ENCODE data around the gene ASB10. TPM values are rescaled to one million over a fixed set of nuclear protein-coding genes. Genes with fewer than 3 reads are reported as not detected.
A peak's percentile ranks its signal among the peaks of the same experiment; 100 is the strongest.

The ASB10 gene
- total and polyA plus RNA-seq, 4 donors, result 0.12 TPM; not detected in 3

DNA sequence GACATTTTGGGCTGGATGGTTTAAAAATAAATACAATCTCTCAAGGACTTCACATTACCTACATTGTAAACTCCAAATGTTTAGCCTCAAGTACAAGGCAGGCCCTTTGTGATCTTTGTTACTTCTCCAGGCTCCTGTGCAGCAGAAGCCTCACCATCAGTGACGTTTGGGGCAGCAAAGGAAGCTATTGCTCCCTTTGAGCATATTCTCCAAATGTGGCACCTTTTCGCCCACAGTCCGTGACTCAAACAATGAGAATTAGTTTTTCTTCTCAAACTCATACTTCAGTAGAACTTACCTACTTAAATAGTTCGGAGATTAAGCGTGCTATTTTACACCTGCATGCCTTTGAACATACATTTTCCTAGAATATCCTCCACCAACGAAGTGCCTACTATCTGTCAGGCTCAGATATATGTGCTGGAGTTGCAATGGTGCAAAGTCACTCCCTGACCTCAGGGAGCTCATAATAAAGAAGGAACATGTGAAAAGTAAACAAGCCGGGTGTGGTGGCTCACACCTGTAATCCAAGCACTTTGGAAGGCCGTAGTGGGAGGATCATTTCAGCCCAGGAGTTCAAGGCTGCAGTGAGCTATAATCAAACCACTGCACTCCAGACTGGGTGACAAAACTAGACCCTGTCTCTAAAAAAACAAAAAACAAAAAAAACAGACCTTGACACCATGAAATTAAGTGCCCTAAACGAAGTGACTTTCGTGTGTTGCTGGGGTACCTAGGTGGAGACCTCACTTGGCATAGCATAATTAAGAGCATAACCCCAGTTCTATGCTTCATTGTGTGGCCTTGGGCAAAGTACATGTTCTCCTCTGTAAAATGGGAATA is 41.2 kb upstream of the ASB10 start:
- Histone ChIP-seq H3K4me3 (ENCODE audit: low read depth, low read length) (peak overlapping the region; percentile 76), H3K36me3 (ENCODE audit: control insufficient read depth, insufficient read depth, low read length) (peaks cover 18% of the 10 kb centered on the region), H3K9me3 (ENCODE audit: control insufficient read depth, insufficient read depth, low read length) (no peaks in the 10 kb centered on the region), H3K27ac (ENCODE audit: low read depth, low read length) (peak overlapping the region; percentile 88), H3K4me1 (ENCODE audit: control insufficient read depth, insufficient read depth, low read length) (peaks cover 27% of the 10 kb centered on the region), H3K27me3 (ENCODE audit: control insufficient read depth, insufficient read depth, low read length) (no peaks in the 10 kb centered on the region)
- 64% methylated on average over 5 of the region's 10 CpGs for WGBS (ENCODE audit: insufficient coverage)
- no peak for DNase-seq (ENCODE audit: low read depth in 4 of 6, low spot score in 6 of 6)

- WGBS (ENCODE audit: insufficient coverage), result under 1% methylated on average over 68 of the region's 68 CpGs
- peaks cover 28% of the 10 kb centered on the region for H3K36me3 ChIP-seq (ENCODE audit: control insufficient read depth, insufficient read depth, low read length)
- peak within 1 kb of the TSS; percentile 76 for H3K4me3 ChIP-seq (ENCODE audit: low read depth, low read length)
- peaks cover 21% of the 10 kb centered on the region for H3K4me1 ChIP-seq (ENCODE audit: control insufficient read depth, insufficient read depth, low read length)
- peak; percentile 97 to 100 (median 99) for DNase-seq (ENCODE audit: low read depth in 4 of 6, low spot score in 6 of 6)
- no peaks in the 10 kb centered on the region for H3K9me3 ChIP-seq (ENCODE audit: control insufficient read depth, insufficient read depth, low read length)
- H3K27ac ChIP-seq (ENCODE audit: low read depth, low read length), result peak within 1 kb of the TSS; percentile 88
- H3K27me3 ChIP-seq (ENCODE audit: control insufficient read depth, insufficient read depth, low read length), result no peaks in the 10 kb centered on the region
Observed at GRCh38 chr7:151226875-151227782, 40.1 kb upstream of the ASB10 start, which contains the start of gene ABCF2. ABCF2 (minus strand) TSS chr7:151227205; CDS start chr7:151226458, 747 bp downstream.

DNA sequence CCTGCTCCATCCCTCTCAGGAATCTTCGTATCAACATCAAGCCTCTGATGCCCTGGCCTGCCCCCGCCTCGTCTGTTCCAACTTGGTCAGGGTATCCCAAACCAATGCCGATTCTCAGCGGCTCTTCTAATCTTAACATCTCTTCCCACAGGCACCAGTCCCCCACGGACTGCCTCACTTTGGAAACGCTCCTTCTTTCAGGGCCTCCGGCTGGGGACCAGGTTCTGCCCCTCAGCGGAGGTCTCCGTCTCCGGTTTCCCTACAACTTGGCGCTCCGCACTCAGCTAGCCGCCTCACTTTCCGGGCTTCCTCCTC is 39.5 kb upstream of the ASB10 start:
- WGBS (ENCODE audit: insufficient coverage), result 2% methylated on average over 15 of the region's 15 CpGs
- Histone ChIP-seq H3K4me1 (ENCODE audit: control insufficient read depth, insufficient read depth, low read length) (peaks cover 17% of the 10 kb centered on the region), H3K36me3 (ENCODE audit: control insufficient read depth, insufficient read depth, low read length) (peaks cover 31% of the 10 kb centered on the region), H3K27me3 (ENCODE audit: control insufficient read depth, insufficient read depth, low read length) (no peaks in the 10 kb centered on the region), H3K4me3 (ENCODE audit: low read depth, low read length) (peak overlapping the region; percentile 76), H3K9me3 (ENCODE audit: control insufficient read depth, insufficient read depth, low read length) (no peaks in the 10 kb centered on the region), H3K27ac (ENCODE audit: low read depth, low read length) (no peak overlapping the region)
- DNase-seq (ENCODE audit: low read depth in 4 of 6, low spot score in 6 of 6), result no peak

GRCh38 chr7:151225948-151226510 is 39.0 kb upstream of the ASB10 start:
- peaks cover 16% of the 10 kb centered on the region for H3K4me1 ChIP-seq (ENCODE audit: control insufficient read depth, insufficient read depth, low read length)
- 81% methylated on average over 6 of the region's 8 CpGs for WGBS (ENCODE audit: insufficient coverage)
- H3K36me3 ChIP-seq (ENCODE audit: control insufficient read depth, insufficient read depth, low read length), result peaks cover 36% of the 10 kb centered on the region
- no peaks in the 10 kb centered on the region for H3K27me3 ChIP-seq (ENCODE audit: control insufficient read depth, insufficient read depth, low read length)
- no peak for DNase-seq (ENCODE audit: low read depth in 4 of 6, low spot score in 6 of 6)
- no peaks in the 10 kb centered on the region for H3K9me3 ChIP-seq (ENCODE audit: control insufficient read depth, insufficient read depth, low read length)
- peak overlapping the region; percentile 76 for H3K4me3 ChIP-seq (ENCODE audit: low read depth, low read length)
- H3K27ac ChIP-seq (ENCODE audit: low read depth, low read length), result no peak overlapping the region

GRCh38 chr7:151223728-151224127 is 36.7 kb upstream of the ASB10 start:
- no peak for DNase-seq (ENCODE audit: low read depth in 4 of 6, low spot score in 6 of 6)
- Histone ChIP-seq H3K36me3 (ENCODE audit: control insufficient read depth, insufficient read depth, low read length) (peaks cover 57% of the 10 kb centered on the region), H3K27ac (ENCODE audit: low read depth, low read length) (no peak overlapping the region), H3K9me3 (ENCODE audit: control insufficient read depth, insufficient read depth, low read length) (no peaks in the 10 kb centered on the region), H3K4me3 (ENCODE audit: low read depth, low read length) (no peak overlapping the region), H3K27me3 (ENCODE audit: control insufficient read depth, insufficient read depth, low read length) (no peaks in the 10 kb centered on the region), H3K4me1 (ENCODE audit: control insufficient read depth, insufficient read depth, low read length) (peaks cover 16% of the 10 kb centered on the region)
- 88% methylated on average over 14 of the region's 14 CpGs for WGBS (ENCODE audit: insufficient coverage)

DNA sequence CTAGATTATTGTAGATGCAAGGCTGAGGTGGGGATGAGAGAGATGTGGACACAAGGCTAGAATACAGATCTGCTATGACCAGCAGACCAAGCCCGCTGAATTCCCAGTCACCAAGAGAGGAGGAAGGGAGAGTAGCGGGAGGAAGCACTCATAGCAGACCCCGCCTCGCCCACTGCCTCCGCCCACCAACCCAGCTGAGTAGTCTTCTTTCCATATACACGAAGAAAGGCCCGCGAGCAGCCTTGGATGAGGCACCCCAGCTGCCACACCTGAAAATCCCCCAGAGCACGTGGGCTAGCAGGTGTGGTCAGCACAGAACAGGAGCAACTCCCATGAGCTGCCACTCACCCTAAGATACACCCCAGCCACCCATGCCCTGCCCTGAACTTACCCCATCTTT is 31.1 kb upstream of the ASB10 start:
- Histone ChIP-seq H3K9me3 (ENCODE audit: control insufficient read depth, insufficient read depth, low read length) (no peaks in the 10 kb centered on the region), H3K4me1 (ENCODE audit: control insufficient read depth, insufficient read depth, low read length) (no peaks in the 10 kb centered on the region), H3K4me3 (ENCODE audit: low read depth, low read length) (no peak overlapping the region), H3K27ac (ENCODE audit: low read depth, low read length) (no peak overlapping the region), H3K36me3 (ENCODE audit: control insufficient read depth, insufficient read depth, low read length) (peaks cover 83% of the 10 kb centered on the region), H3K27me3 (ENCODE audit: control insufficient read depth, insufficient read depth, low read length) (no peaks in the 10 kb centered on the region)
- DNase-seq (ENCODE audit: low read depth in 4 of 6, low spot score in 6 of 6), result no peak
- 91% methylated on average over 6 of the region's 9 CpGs for WGBS (ENCODE audit: insufficient coverage)

- WGBS (ENCODE audit: insufficient coverage), result 90% methylated on average over 4 of the region's 5 CpGs
- Histone ChIP-seq H3K36me3 (ENCODE audit: control insufficient read depth, insufficient read depth, low read length) (peaks cover 66% of the 10 kb centered on the region), H3K27me3 (ENCODE audit: control insufficient read depth, insufficient read depth, low read length) (no peaks in the 10 kb centered on the region), H3K27ac (ENCODE audit: low read depth, low read length) (no peak overlapping the region), H3K9me3 (ENCODE audit: control insufficient read depth, insufficient read depth, low read length) (no peaks in the 10 kb centered on the region), H3K4me3 (ENCODE audit: low read depth, low read length) (no peak overlapping the region), H3K4me1 (ENCODE audit: control insufficient read depth, insufficient read depth, low read length) (no peaks in the 10 kb centered on the region)
- no peak for DNase-seq (ENCODE audit: low read depth in 4 of 6, low spot score in 6 of 6)
Observed at GRCh38 chr7:151215396-151215795, 28.3 kb upstream of the ASB10 start.

GRCh38 chr7:151213826-151214225 is 26.8 kb upstream of the ASB10 start:
- peaks cover 53% of the 10 kb centered on the region for H3K36me3 ChIP-seq (ENCODE audit: control insufficient read depth, insufficient read depth, low read length)
- H3K27ac ChIP-seq (ENCODE audit: low read depth, low read length), result no peak overlapping the region
- no peak for DNase-seq (ENCODE audit: low read depth in 4 of 6, low spot score in 6 of 6)
- H3K9me3 ChIP-seq (ENCODE audit: control insufficient read depth, insufficient read depth, low read length), result no peaks in the 10 kb centered on the region
- H3K4me3 ChIP-seq (ENCODE audit: low read depth, low read length), result no peak overlapping the region
- no peaks in the 10 kb centered on the region for H3K4me1 ChIP-seq (ENCODE audit: control insufficient read depth, insufficient read depth, low read length)
- 93% methylated on average over 3 of the region's 3 CpGs for WGBS (ENCODE audit: insufficient coverage)
- H3K27me3 ChIP-seq (ENCODE audit: control insufficient read depth, insufficient read depth, low read length), result no peaks in the 10 kb centered on the region

GRCh38 chr7:151212626-151213025 is 25.6 kb upstream of the ASB10 start:
- Histone ChIP-seq H3K27ac (ENCODE audit: low read depth, low read length) (no peak overlapping the region), H3K36me3 (ENCODE audit: control insufficient read depth, insufficient read depth, low read length) (peaks cover 41% of the 10 kb centered on the region), H3K4me1 (ENCODE audit: control insufficient read depth, insufficient read depth, low read length) (no peaks in the 10 kb centered on the region), H3K9me3 (ENCODE audit: control insufficient read depth, insufficient read depth, low read length) (no peaks in the 10 kb centered on the region), H3K27me3 (ENCODE audit: control insufficient read depth, insufficient read depth, low read length) (no peaks in the 10 kb centered on the region), H3K4me3 (ENCODE audit: low read depth, low read length) (no peak overlapping the region)
- 92% methylated on average over 3 of the region's 5 CpGs for WGBS (ENCODE audit: insufficient coverage)
- DNase-seq (ENCODE audit: low read depth in 4 of 6, low spot score in 6 of 6), result no peak

All from spinal cord (tissue), 10 donors.